Activated naive CD4-positive, alpha-beta T cell treated with anti-CD3 and anti-CD28 coated beads for 36 hours (primary cell): Measurements from ENCODE around the gene CHSY3. TPM values are rescaled to one million over a fixed set of nuclear protein-coding genes. Genes with fewer than 3 reads are reported as not detected.

Experiments used
- CTCF ChIA-PET: fragments of 350-600 bp; sonication (Branson Sonifier 250); formaldehyde crosslinking; loops from one replicate; lab custom pipeline; 2021; ENCODE audit warnings: antibody characterized with exemption; lab: Charles Lee
- DNase-seq: peaks from one replicate; pipeline ENCODE4 v3.0.0-alpha.2; 2020
- H3K27ac Mint-ChIP-seq: one replicate; pipeline ENCODE4 v1.8.0; 2021; ENCODE audit warnings: mild to moderate bottlenecking, mixed read lengths
- H3K27me3 Mint-ChIP-seq: one replicate; pipeline ENCODE4 v1.8.0; 2021; ENCODE audit warnings: low read depth, mixed read lengths
- H3K36me3 Mint-ChIP-seq: one replicate; pipeline ENCODE4 v1.8.0; 2021; ENCODE audit warnings: low read depth, mixed read lengths
- H3K4me1 Mint-ChIP-seq: one replicate; pipeline ENCODE4 v1.8.0; 2021; ENCODE audit warnings: low read depth, mixed read lengths
- H3K4me3 Mint-ChIP-seq: one replicate; pipeline ENCODE4 v1.8.0; 2021; ENCODE audit warnings: mild to moderate bottlenecking, moderate library complexity, mixed read lengths
- H3K9me3 Mint-ChIP-seq: one replicate; pipeline ENCODE4 v1.8.0; 2021; ENCODE audit warnings: mixed read lengths
- intact Hi-C: fragments of 100-400 bp; cut with micrococcal nuclease; formaldehyde crosslinking; loops from one replicate; pipeline ENCODE4 v1.15.1; 2023
- total RNA-seq, 2 experiments: library from RNA; stranded (reverse); gene quantifications; one replicate each; pipeline ENCODE4 v1.2.3, GENCODE V29; 2021

CHSY3 gene
- total RNA-seq, 2 experiments from 2014 or later: not detected

GRCh38 chr5:130037905-130038304 is 133.6 kb downstream of the CHSY3 start:
- H3K27ac Mint-ChIP-seq: no peak overlapping the region
- no peaks in the 10 kb centered on the region for H3K4me1 Mint-ChIP-seq
- H3K27me3 Mint-ChIP-seq: peaks cover 3% of the 10 kb centered on the region
- no peak for DNase-seq
- intact Hi-C loops: no loop called here
- H3K36me3 Mint-ChIP-seq: no peaks in the 10 kb centered on the region
- H3K4me3 Mint-ChIP-seq: no peak overlapping the region
- no peaks in the 10 kb centered on the region for H3K9me3 Mint-ChIP-seq
- CTCF ChIA-PET: no interaction called here

- Mint-ChIP-seq H3K27ac (no peak overlapping the region), H3K4me3 (no peak overlapping the region), H3K9me3 (no peaks in the 10 kb centered on the region), H3K4me1 (no peaks in the 10 kb centered on the region), H3K36me3 (no peaks in the 10 kb centered on the region), H3K27me3 (peaks cover 3% of the 10 kb centered on the region)
- intact Hi-C loops: no loop called here
- no peak for DNase-seq
- CTCF ChIA-PET: no interaction called here
These were observed 139.6 kb downstream of the CHSY3 start for GRCh38 chr5:130043834-130044233.

GRCh38 chr5:130045334-130045733 is 141.1 kb downstream of the CHSY3 start:
- Mint-ChIP-seq H3K27me3 (peaks cover 3% of the 10 kb centered on the region), H3K4me3 (no peak overlapping the region), H3K36me3 (no peaks in the 10 kb centered on the region), H3K4me1 (no peaks in the 10 kb centered on the region), H3K27ac (no peak overlapping the region), H3K9me3 (no peaks in the 10 kb centered on the region)
- DNase-seq: no peak
- CTCF ChIA-PET: no interaction called here
- intact Hi-C loops: no loop called here

GRCh38 chr5:130050585-130050984 is 146.3 kb downstream of the CHSY3 start:
- peaks cover 2% of the 10 kb centered on the region for H3K27me3 Mint-ChIP-seq
- no peaks in the 10 kb centered on the region for H3K36me3 Mint-ChIP-seq
- no peaks in the 10 kb centered on the region for H3K9me3 Mint-ChIP-seq
- CTCF ChIA-PET: interaction anchor here (0.9 kb wide), 1 partner anchor 198 kb away, joined by 3 read pairs; no protein-coding TSS in a partner anchor
- H3K27ac Mint-ChIP-seq: no peak overlapping the region
- no peak for DNase-seq
- no peaks in the 10 kb centered on the region for H3K4me1 Mint-ChIP-seq
- no peak overlapping the region for H3K4me3 Mint-ChIP-seq
- intact Hi-C loops: no loop called here

- Mint-ChIP-seq H3K27me3 (peaks cover 2% of the 10 kb centered on the region), H3K27ac (no peak overlapping the region), H3K9me3 (no peaks in the 10 kb centered on the region), H3K4me3 (no peak overlapping the region), H3K36me3 (no peaks in the 10 kb centered on the region), H3K4me1 (no peaks in the 10 kb centered on the region)
- CTCF ChIA-PET: no interaction called here
- intact Hi-C loops: no loop called here
- no peak for DNase-seq
These were observed 148.5 kb downstream of the CHSY3 start for GRCh38 chr5:130052752-130053151.

- H3K9me3 Mint-ChIP-seq: peaks cover 2% of the 10 kb centered on the region
- H3K27me3 Mint-ChIP-seq: peaks cover 5% of the 10 kb centered on the region
- no peak for DNase-seq
- CTCF ChIA-PET: no interaction called here
- no peak overlapping the region for H3K27ac Mint-ChIP-seq
- no peak overlapping the region for H3K4me3 Mint-ChIP-seq
- intact Hi-C loops: no loop called here
- no peaks in the 10 kb centered on the region for H3K36me3 Mint-ChIP-seq
- H3K4me1 Mint-ChIP-seq: no peaks in the 10 kb centered on the region
These were observed 151.3 kb downstream of the CHSY3 start for GRCh38 chr5:130055572-130055971.

GRCh38 chr5:130061746-130062145 is 157.5 kb downstream of the CHSY3 start:
- Mint-ChIP-seq H3K27me3 (peaks cover 7% of the 10 kb centered on the region), H3K27ac (no peak overlapping the region), H3K4me3 (no peak overlapping the region), H3K36me3 (no peaks in the 10 kb centered on the region), H3K9me3 (peaks cover 2% of the 10 kb centered on the region), H3K4me1 (no peaks in the 10 kb centered on the region)
- CTCF ChIA-PET: interaction anchor here (1.7 kb wide), 1 partner anchor 17 kb away, joined by 3 read pairs; no protein-coding TSS in a partner anchor
- no peak for DNase-seq
- intact Hi-C loops: no loop called here

GRCh38 chr5:130063603-130064002 is 159.3 kb downstream of the CHSY3 start:
- H3K36me3 Mint-ChIP-seq: no peaks in the 10 kb centered on the region
- H3K27ac Mint-ChIP-seq: no peak overlapping the region
- CTCF ChIA-PET: interaction anchor here (1.7 kb wide), 1 partner anchor 15 kb away, joined by 3 read pairs; no protein-coding TSS in a partner anchor
- no peaks in the 10 kb centered on the region for H3K4me1 Mint-ChIP-seq
- peaks cover 4% of the 10 kb centered on the region for H3K27me3 Mint-ChIP-seq
- H3K9me3 Mint-ChIP-seq: peaks cover 2% of the 10 kb centered on the region
- H3K4me3 Mint-ChIP-seq: no peak overlapping the region
- DNase-seq: no peak
- intact Hi-C loops: no loop called here

GRCh38 chr5:130064484-130064883 is 160.2 kb downstream of the CHSY3 start:
- no peaks in the 10 kb centered on the region for H3K36me3 Mint-ChIP-seq
- no peaks in the 10 kb centered on the region for H3K4me1 Mint-ChIP-seq
- H3K9me3 Mint-ChIP-seq: peaks cover 2% of the 10 kb centered on the region
- intact Hi-C loops: no loop called here
- no peak for DNase-seq
- H3K27me3 Mint-ChIP-seq: peaks cover 4% of the 10 kb centered on the region
- H3K27ac Mint-ChIP-seq: no peak overlapping the region
- CTCF ChIA-PET: no interaction called here
- H3K4me3 Mint-ChIP-seq: no peak overlapping the region

- Mint-ChIP-seq H3K4me3 (no peak overlapping the region), H3K27ac (no peak overlapping the region), H3K27me3 (peaks cover 4% of the 10 kb centered on the region), H3K4me1 (no peaks in the 10 kb centered on the region), H3K9me3 (no peaks in the 10 kb centered on the region), H3K36me3 (no peaks in the 10 kb centered on the region)
- no peak for DNase-seq
- intact Hi-C loops: no loop called here
- CTCF ChIA-PET: no interaction called here
These were observed 161.4 kb downstream of the CHSY3 start for GRCh38 chr5:130065617-130066016.

GRCh38 chr5:130066644-130067043 is 162.4 kb downstream of the CHSY3 start:
- no peak for DNase-seq
- H3K36me3 Mint-ChIP-seq: no peaks in the 10 kb centered on the region
- H3K4me3 Mint-ChIP-seq: no peak overlapping the region
- H3K27ac Mint-ChIP-seq: no peak overlapping the region
- intact Hi-C loops: no loop called here
- no peaks in the 10 kb centered on the region for H3K9me3 Mint-ChIP-seq
- peaks cover 4% of the 10 kb centered on the region for H3K27me3 Mint-ChIP-seq
- CTCF ChIA-PET: no interaction called here
- H3K4me1 Mint-ChIP-seq: no peaks in the 10 kb centered on the region

- H3K4me3 Mint-ChIP-seq: no peak overlapping the region
- H3K9me3 Mint-ChIP-seq: no peaks in the 10 kb centered on the region
These were observed 163.1 kb downstream of the CHSY3 start for GRCh38 chr5:130067364-130067763.

GRCh38 chr5:130068101-130068500 is 163.8 kb downstream of the CHSY3 start:
- CTCF ChIA-PET: no interaction called here
- DNase-seq: no peak
- intact Hi-C loops: no loop called here
- Mint-ChIP-seq H3K9me3 (no peaks in the 10 kb centered on the region), H3K27ac (no peak overlapping the region), H3K4me3 (no peak overlapping the region), H3K27me3 (peaks cover 4% of the 10 kb centered on the region), H3K36me3 (no peaks in the 10 kb centered on the region), H3K4me1 (no peaks in the 10 kb centered on the region)

More at GRCh38 chr5:130067364-130067763, 163.1 kb downstream of the CHSY3 start:
- no peaks in the 10 kb centered on the region for H3K4me1 Mint-ChIP-seq
- H3K27ac Mint-ChIP-seq: no peak overlapping the region
- no peaks in the 10 kb centered on the region for H3K36me3 Mint-ChIP-seq
- peaks cover 4% of the 10 kb centered on the region for H3K27me3 Mint-ChIP-seq
- CTCF ChIA-PET: no interaction called here
- DNase-seq: no peak
- intact Hi-C loops: no loop called here
